SU-DHL-6 (cell line): Measurements from ENCODE around the gene NUDT3.
"Not testable (repeated sequence)": the region's sequence is repeated elsewhere in the genome, so short reads cannot be mapped to it uniquely, and the experiment has no call there.

Experiments used
- EZH2phosphoT487 ChIP-seq: fragments of 200-600 bp; sonication (generic), shearing (Covaris generic); conservative IDR thresholded peaks from 2 replicates; pipeline ENCODE4 v1.6.1; 2018; ENCODE audit warnings: mild to moderate bottlenecking, antibody characterized with exemption, low read length, moderate library complexity, mixed read lengths
- TF ChIP-seq, protein P1 (sequence below): fragments of 200-600 bp; sonication (generic); IDR thresholded peaks from one replicate; pipeline ENCODE4 v1.5.1; 2017; ENCODE audit warnings: antibody characterized with exemption, mild to moderate bottlenecking, low read length, moderate library complexity; ENCODE audit not compliant: insufficient read depth, poor library complexity, severe bottlenecking

DNA sequence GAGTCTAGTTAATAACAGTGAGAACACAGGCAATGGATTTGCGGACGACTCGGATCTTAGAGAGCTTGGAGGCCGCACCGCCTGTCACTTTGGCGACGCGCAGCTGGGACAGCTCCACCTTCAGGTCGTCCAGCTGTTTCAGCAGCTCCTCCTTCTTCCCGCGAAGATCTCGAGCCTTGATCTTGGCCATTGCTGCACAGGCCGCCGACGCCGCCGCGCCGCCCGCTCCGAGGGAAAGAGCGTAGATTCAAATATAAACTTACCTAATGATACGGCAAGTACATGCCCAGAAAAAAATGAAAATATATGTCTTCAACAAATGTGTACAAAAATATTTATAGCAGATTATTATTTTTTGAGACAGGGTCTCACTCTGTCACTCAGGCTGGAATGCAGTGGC is 129.0 kb downstream of the NUDT3 start:
- not testable (repeated sequence) for TF ChIP-seq EZH2phosphoT487
- TF ChIP-seq, protein P1, sequence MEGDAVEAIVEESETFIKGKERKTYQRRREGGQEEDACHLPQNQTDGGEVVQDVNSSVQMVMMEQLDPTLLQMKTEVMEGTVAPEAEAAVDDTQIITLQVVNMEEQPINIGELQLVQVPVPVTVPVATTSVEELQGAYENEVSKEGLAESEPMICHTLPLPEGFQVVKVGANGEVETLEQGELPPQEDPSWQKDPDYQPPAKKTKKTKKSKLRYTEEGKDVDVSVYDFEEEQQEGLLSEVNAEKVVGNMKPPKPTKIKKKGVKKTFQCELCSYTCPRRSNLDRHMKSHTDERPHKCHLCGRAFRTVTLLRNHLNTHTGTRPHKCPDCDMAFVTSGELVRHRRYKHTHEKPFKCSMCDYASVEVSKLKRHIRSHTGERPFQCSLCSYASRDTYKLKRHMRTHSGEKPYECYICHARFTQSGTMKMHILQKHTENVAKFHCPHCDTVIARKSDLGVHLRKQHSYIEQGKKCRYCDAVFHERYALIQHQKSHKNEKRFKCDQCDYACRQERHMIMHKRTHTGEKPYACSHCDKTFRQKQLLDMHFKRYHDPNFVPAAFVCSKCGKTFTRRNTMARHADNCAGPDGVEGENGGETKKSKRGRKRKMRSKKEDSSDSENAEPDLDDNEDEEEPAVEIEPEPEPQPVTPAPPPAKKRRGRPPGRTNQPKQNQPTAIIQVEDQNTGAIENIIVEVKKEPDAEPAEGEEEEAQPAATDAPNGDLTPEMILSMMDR: not testable (repeated sequence)
